WERI-Rb-1 (cell line): ENCODE results near the gene EYA2.

Source experiments
- DNase-seq: peaks from one replicate; pipeline ENCODE4 v3.0.0-alpha.2; 2020
- H3K27ac ChIP-seq: fragments of 250-450 bp; sonication (Bioruptor Pico); 2 replicates; pipeline ENCODE4 v1.5.1; 2020; ENCODE audit warnings: mild to moderate bottlenecking, moderate library complexity
- H3K27me3 ChIP-seq: fragments of 250-450 bp; sonication (Bioruptor Pico); 2 replicates; pipeline ENCODE4 v1.5.1; 2021; ENCODE audit warnings: mild to moderate bottlenecking, low read depth, moderate library complexity; ENCODE audit not compliant: insufficient read depth, severe bottlenecking
- H3K36me3 ChIP-seq: fragments of 250-450 bp; sonication (Bioruptor Pico); 2 replicates; pipeline ENCODE4 v1.5.1; 2020; ENCODE audit warnings: mild to moderate bottlenecking, moderate library complexity
- H3K4me3 ChIP-seq: 2 replicates; pipeline ENCODE4 v1.5.1; 2011; ENCODE audit warnings: low read depth, mild to moderate bottlenecking, control low read depth, low read length
- H3K9me3 ChIP-seq: fragments of 250-450 bp; sonication (Bioruptor Pico); 2 replicates; pipeline ENCODE4 v1.5.1; 2021; ENCODE audit warnings: mild to moderate bottlenecking, moderate library complexity; ENCODE audit not compliant: severe bottlenecking
- TF ChIP-seq, protein P1 (sequence below): IDR thresholded peaks from 2 replicates; pipeline ENCODE4 v1.5.1; 2011; ENCODE audit warnings: low read depth, mild to moderate bottlenecking, control low read depth, inconsistent platforms, low read length

Gene EYA2

GRCh38 chr20:47020231-47020630 lies 125.6 kb downstream of the EYA2 start:
- DNase-seq, result no peak
- H3K27me3 ChIP-seq, result no peaks in the 10 kb centered on the region

DNA sequence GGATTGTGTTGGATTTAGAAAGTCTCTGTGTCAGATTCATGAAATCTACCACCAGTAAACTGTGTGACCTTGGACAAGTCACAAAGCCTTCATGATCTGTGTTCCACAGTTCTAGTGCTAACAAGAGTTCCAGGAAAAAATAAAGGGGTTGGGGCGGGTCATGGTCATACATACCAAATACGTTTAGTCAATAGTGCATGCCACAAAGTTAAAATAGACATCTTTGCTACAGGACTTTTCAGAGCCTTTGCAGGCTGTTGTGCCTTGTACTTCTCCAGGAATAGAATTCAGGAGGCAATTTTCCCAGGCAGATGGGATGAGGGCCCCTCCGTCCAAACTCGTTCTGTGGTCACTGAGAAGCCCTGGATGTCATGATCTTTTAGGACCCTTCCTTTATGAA lies 127.2 kb downstream of the EYA2 start:
- Histone ChIP-seq H3K27me3 (no peaks in the 10 kb centered on the region), H3K36me3 (peaks cover 63% of the 10 kb centered on the region), H3K4me3 (no peak overlapping the region), H3K27ac (no peak overlapping the region), H3K9me3 (no peaks in the 10 kb centered on the region)
- TF ChIP-seq, protein P1, sequence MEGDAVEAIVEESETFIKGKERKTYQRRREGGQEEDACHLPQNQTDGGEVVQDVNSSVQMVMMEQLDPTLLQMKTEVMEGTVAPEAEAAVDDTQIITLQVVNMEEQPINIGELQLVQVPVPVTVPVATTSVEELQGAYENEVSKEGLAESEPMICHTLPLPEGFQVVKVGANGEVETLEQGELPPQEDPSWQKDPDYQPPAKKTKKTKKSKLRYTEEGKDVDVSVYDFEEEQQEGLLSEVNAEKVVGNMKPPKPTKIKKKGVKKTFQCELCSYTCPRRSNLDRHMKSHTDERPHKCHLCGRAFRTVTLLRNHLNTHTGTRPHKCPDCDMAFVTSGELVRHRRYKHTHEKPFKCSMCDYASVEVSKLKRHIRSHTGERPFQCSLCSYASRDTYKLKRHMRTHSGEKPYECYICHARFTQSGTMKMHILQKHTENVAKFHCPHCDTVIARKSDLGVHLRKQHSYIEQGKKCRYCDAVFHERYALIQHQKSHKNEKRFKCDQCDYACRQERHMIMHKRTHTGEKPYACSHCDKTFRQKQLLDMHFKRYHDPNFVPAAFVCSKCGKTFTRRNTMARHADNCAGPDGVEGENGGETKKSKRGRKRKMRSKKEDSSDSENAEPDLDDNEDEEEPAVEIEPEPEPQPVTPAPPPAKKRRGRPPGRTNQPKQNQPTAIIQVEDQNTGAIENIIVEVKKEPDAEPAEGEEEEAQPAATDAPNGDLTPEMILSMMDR, result no peak
- no peak for DNase-seq

More at GRCh38 chr20:47020231-47020630, 125.6 kb downstream of the EYA2 start:
- Histone ChIP-seq H3K36me3 (peaks cover 66% of the 10 kb centered on the region), H3K4me3 (no peak overlapping the region), H3K27ac (no peak overlapping the region), H3K9me3 (no peaks in the 10 kb centered on the region)
- TF ChIP-seq, protein P1, result no peak

DNA sequence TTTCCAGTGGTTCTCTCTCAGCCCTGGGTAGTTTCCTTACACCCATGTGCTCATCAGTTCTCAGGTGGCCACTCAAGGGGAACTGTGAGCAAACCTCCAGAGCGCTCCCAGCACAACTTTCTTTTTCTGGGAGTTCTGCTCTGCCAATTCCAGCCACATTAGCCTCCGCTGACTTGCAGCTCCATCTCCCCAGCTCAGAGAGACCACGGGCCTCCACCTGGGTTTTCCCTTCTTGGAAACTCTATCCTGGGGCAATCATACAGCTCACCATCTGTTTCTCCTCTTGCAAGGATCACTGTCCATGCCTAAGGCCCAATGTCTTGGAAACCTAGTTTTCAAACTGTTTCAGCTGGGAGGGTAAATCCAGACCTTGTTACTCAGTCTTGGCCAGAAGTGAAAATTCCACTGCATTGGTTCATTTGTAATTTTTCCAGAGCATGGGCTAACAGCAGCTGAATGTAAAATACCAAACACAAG lies 129.9 kb downstream of the EYA2 start:
- no peak for DNase-seq
- H3K4me3 ChIP-seq, result no peak overlapping the region
- H3K27me3 ChIP-seq, result no peaks in the 10 kb centered on the region
- H3K36me3 ChIP-seq, result peaks cover 61% of the 10 kb centered on the region
- H3K9me3 ChIP-seq, result no peaks in the 10 kb centered on the region
- no peak overlapping the region for H3K27ac ChIP-seq
- TF ChIP-seq, protein P1, result no peak

DNA sequence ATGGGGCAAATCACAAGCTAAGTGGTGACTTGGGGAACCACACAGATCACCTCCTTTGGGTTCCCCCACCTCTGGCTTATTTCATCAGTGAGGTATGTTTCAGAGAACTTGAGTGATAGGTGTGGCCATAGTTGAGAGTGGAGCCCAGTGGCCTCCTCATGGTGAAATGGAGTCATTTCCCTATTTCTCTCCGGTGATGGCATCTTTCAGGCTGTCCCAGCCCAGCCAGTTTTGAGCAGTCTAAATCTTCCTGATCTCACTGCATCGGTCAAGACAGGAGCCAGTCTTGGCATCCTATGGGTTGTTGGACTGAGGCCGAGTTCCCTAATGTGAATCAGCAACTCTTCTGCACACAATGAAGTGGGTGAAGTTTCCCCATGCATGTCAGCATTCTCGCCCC lies 132.4 kb downstream of the EYA2 start:
- TF ChIP-seq, protein P1, result no peak
- no peak overlapping the region for H3K27ac ChIP-seq
- no peak overlapping the region for H3K4me3 ChIP-seq
- peaks cover 63% of the 10 kb centered on the region for H3K36me3 ChIP-seq
- no peak for DNase-seq
- no peaks in the 10 kb centered on the region for H3K9me3 ChIP-seq
- no peaks in the 10 kb centered on the region for H3K27me3 ChIP-seq

DNA sequence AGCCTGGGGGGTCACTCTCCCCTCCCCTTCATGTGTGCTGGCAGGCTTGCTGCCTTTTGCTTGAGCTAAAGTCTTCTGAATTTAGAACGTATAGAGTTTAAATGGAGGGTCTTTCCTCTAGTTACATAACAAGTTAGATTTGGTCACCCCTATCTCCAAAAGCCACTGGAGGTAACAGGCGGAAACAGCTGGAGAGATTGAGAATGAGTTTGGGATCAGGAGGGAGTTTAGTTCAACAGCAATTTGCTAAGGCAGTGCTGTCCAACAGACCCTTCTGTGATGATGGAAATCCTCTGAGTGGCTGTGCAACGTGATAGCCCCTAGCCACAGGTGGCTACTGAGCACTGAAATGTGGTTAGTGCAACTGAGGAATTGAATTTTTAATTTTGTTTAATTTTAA lies 132.8 kb downstream of the EYA2 start:
- TF ChIP-seq, protein P1, result no peak
- no peaks in the 10 kb centered on the region for H3K9me3 ChIP-seq
- peaks cover 65% of the 10 kb centered on the region for H3K36me3 ChIP-seq
- H3K27me3 ChIP-seq, result no peaks in the 10 kb centered on the region
- no peak overlapping the region for H3K4me3 ChIP-seq
- H3K27ac ChIP-seq, result no peak overlapping the region
- no peak for DNase-seq

DNA sequence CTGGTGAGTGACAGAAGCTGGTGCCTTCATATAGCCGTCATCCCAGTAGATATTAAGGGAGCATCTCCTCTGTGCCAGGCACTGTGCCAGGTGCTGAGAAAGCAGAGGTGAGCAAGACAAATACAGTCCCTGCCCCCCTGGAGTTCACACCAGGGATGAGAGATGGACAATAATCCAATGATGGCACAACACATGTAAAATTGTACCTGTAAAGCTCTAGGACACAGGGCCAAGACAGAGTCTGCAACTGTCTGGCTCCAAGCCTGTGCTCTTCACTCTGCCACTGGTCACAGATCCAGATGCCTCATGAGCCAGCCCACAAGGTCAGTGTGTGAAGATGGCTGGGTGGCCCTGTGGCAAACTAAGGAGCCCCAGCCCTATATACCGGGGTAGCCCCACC lies 133.8 kb downstream of the EYA2 start:
- Histone ChIP-seq H3K27me3 (no peaks in the 10 kb centered on the region), H3K9me3 (no peaks in the 10 kb centered on the region), H3K27ac (no peak overlapping the region), H3K4me3 (no peak overlapping the region), H3K36me3 (peaks cover 75% of the 10 kb centered on the region)
- TF ChIP-seq, protein P1, result no peak
- DNase-seq, result no peak
